Hematopoietic multipotent progenitor cell treated with erythropoietin and hydrocortisone succinate and interleukin-3 and kit ligand, for 15 days (in vitro differentiated cells): ENCODE measurements around the gene NID1.
"Not testable (repeated sequence)": the region's sequence is repeated elsewhere in the genome, so short reads cannot be mapped to it uniquely, and the experiment has no call there.

ENCODE experiments used
- DNase-seq: peaks from one replicate; pipeline ENCODE4 v3.0.0-alpha.2; 2015; ENCODE audit warnings: low spot score

NID1 gene

DNA sequence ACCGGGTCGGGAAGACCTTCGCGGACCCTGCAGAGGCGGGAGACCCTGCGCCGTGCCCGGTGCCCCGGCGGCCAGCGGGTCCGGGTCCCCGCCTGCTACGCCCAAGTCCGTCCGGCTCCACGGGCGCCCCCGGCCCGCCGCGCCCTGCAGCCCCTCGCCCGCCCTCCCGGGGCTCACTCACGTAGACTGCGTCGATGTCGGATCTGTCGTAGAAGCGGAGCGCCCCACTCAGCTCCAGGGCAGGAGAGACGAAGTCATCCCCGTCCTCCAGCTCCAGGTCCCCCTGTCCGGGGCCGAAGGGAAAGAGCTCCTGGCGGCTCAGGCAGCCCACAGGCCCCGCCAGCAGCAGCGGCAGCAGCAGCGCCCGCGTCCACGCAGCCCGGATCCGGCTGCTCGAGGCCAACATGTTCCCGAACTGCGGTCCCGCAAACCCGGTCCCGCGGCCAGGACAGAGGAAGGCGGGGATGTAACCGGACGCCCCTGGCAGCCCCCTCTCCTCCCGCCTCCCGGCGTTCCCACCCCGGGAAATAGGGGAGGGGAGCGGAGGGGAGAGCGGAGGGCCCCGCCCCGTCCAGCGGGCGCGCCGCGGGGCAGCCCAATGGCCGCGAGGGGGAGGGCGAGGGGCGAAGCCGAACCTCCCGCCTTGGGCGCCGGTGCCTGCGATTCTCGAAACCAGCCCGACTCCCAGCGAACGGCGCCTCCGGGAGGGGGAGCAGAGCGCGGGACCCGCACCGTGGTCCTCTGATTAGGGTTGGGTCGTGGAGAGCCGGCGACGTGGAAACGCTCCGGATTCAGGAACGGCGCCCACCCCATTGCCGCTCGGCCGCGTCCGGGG is at the start of gene NID1:
Gene NID1, minus strand, starts transcription at position 417 of the 835 bp plus-strand sequence. Its CDS starts 11 bp downstream, at position 406.
- no peak for DNase-seq

GRCh38 chr1:236114076-236114747 is 49.3 kb upstream of the NID1 start:
- DNase-seq: no peak

- no peak for DNase-seq
These were observed 48.6 kb upstream of the NID1 start for GRCh38 chr1:236113324-236114032.

DNA sequence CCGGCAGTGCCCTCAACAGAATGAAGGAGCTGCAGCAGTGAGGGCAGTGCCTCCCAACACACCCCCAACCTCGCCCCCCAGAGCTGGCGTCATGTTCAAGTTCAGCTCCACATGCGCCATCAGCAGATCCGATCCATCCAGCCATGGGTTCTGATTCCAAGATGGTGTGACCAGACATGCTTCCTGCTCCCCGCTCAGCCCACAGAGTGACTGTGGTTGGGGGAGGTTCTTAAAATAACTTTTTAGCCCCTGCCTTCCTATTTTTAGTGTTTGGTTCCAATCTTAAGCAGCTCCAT is 47.4 kb upstream of the NID1 start:
- DNase-seq: no peak

DNA sequence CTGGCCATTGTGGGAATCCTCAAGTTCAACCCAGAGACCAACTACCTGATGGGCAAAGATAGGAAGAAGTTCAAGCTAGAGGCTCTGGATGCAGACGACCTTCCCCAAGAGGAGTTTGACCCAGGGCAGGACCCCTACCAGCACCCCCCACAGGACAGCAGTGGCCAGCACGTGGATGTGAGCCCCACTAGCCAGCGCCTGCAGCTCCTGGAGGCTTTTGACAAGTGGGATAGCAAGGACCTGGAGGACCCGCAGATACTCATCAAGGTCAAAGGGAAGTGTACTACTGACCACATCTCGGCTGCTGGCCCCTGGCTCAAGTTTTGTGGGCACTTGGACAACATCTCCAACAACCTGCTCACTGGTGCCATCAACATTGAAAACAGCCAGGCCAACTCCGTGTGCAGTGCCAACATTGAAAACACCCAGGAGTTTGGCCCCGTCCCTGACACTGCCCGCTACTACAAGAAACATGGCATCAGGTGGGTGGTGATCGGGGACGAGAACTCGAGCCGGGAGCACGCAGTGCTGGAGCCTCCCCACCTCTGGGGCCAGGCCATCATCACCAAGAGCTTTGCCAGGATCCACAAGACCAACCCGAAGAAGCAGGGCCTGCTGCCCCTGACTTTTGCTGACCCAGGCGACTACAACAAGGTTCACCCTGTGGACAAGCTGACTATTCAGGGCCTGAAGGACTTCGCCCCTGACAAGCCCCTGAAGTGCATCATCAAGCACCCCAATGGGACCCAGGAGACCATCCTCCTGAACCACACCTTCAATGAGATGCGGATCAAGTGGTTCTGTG is 46.8 kb upstream of the NID1 start:
- DNase-seq: no peak

DNA sequence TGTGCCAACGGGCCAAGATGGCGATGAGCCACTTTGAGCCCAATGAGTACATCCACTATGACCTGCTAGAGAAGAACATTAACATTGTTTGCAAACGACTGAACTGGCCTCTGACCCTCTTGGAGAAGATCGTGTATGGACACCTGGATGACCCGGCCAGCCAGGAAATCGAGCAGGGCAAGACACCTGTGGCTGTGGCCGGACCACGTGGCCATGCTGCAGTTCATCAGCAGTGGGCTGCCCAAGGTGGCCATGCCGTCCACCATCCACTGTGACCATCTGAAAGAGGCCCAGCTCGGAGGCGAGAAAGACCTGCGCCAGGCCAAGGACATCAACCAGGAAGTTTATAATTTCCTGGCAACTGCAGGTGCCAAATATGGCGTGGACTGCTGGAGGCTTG is 45.2 kb upstream of the NID1 start:
- no peak for DNase-seq

DNA sequence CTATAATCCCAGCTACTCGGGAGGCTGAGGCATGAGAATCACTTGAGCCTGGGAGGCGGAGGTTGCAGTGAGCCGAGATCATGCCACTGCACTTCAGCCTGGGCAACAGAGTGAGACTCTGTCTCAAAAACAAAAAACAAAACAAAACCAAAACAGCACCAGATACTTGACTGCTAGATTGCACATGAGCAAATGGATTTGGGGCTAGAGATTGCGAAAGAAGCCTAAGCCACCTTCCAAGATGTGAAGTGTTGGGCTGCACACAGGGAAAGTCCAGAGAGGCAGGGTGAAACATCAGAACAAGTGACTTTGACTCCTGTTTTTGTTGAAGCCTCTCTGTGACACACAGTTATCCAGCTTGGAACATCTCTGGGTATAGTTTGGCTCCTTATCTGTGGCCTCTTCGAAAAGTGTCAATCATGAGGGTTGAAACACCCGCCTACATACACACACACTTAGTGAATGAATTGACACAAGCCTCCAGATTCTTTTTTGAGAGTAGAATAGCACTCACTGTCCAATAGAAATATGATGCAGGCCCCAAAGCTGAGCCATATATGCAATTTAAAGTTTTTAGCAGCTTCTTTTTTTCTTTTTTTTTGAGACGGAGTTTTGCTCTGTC is 43.2 kb upstream of the NID1 start:
- no peak for DNase-seq

- DNase-seq: no peak
These were observed 42.4 kb upstream of the NID1 start for GRCh38 chr1:236107121-236107907.

- peak; percentile 49 for DNase-seq
These were observed 38.8 kb upstream of the NID1 start for GRCh38 chr1:236103646-236104218.

GRCh38 chr1:236103059-236103458 is 38.2 kb upstream of the NID1 start:
- DNase-seq: no peak

DNA sequence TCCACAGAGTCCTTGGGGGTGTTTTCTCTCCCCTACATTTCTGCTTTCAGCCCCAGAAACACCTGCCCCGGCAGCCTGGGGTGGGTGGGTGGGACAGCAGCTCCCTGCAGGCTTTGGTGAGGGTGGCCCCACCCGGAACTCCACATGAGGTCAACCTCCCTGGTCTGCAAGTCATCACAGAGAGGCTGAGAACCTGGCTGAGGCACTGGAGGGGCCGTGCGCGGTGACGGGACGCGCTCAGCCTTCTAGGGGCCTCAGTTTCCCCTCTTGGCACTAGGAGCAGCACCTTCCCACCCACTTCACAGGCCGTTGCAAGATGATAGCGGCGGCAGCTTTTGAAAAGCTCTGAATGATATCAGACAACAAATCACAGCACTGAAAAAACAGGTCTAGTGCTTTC is 37.7 kb upstream of the NID1 start:
- DNase-seq: no peak

DNA sequence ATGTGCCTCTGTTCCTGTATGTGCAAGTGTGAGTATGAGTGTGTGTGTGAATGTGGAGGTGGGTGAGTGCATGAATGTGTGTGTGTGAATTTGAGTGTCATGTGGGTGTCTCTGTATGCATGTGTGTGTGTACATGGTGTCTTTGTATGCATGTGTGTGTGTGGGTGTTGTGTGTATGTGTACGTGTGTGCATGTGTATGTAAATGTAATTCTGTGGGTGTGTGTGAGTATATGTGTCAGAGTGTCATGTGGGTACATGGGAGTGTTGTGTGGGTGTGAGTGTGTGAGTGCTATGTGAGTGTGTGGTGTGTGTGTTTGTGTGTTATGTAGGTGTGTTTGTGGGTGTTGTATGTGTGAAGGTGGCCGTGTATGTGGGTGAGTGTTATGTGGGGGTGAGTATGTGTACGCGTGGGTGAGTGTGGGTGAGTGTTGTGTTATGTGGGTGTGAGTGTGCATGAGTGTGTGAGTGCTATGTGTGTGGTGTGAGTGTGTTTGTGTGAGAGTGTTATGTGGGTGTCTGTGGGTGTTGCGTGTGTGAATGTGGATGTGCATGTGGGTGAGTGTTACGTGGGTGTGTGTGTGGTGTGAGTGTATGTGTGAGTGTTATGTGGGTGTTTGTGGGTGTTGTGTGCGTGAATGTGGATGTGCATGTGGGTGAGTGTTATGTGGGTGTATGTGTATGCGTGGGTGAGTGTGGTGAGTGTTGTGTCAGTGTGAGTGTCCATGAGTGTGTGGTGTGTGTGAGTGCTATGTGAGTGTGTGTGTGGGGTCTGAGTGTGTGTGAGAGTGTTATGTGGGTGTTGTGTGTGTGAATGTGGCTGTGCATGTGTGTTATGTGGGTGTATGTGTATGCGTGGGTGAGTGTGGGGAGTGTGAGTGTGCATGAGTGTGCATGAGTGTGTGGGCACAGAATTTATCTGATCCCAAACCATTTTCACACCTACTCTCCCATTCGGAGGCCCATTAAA is 36.6 kb upstream of the NID1 start:
- no peak for DNase-seq

- no peak for DNase-seq
These were observed 35.9 kb upstream of the NID1 start for GRCh38 chr1:236100799-236101198.

DNA sequence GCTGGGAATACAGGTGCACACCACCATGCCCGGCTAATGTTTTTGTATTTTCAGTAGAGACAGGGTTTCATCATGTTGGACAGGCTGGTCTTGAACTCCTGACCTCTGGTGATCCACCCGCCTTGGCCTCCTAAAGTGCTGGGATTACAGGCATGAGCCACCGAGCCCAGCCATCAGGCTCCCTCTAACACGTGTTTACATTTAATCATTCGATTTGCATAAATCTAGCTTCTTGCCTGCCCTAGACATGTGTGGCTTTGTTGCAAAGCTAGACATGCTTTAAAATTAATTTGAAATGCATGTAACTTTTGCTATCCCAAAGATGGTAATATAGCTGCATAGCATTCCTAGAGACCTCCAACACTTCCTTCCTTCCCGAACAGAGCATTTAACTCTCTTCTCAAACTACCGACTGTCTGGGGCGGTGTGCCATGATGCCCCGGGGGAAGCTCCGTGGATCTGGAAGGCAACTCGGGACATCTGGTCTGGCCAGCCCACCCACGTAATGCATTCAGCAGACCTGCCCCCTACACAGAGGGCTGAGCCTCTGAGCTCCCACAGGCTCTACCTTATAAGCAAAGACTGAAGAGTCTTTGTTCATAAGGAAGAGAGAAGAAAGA is 34.6 kb upstream of the NID1 start:
- no peak for DNase-seq

- no peak for DNase-seq
These were observed 33.4 kb upstream of the NID1 start for GRCh38 chr1:236098267-236098666.

DNA sequence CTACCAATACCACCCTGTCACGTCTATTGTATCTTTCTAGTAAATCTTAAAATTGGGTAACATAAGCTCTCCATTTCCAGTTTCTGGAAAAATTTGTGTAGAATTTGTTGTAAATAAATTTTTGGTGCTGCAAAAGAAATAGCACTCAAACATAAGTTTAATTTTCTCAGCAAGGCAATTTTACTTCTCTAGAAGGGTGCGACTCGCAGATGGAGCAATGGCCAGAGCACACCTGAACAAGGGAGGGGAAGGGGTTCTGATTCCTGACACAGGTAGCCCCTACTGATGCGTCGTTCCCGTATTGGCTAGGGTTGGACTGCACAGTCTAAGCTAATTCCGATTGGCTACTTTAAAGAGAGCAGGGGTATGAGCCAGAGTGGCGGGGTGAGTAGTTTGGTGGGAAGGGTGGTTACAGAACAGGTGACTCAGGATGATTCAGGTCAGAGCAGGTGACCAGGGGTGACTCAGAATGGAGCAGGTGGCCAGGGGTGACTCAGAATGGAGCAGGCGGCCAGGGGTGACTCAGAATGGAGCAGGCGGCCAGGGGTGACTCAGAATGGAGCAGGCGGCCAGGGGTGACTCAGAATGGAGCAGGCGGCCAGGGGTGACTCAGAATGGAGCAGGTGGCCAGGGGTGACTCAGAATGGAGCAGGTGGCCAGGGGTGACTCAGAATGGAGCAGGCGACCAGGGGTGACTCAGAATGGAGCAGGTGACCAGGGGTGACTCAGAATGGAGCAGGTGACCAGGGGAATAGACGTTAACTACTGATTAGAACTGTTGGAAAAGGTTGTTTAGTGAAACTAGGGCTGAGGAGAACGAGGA is 32.0 kb upstream of the NID1 start:
- not testable (repeated sequence) for DNase-seq

- no peak for DNase-seq
These were observed 31.0 kb upstream of the NID1 start for GRCh38 chr1:236095705-236096520.
